OCI-LY3 (cell line): Measurements from ENCODE around the gene DAP.

ENCODE experiments used
- EZH2phosphoT487 ChIP-seq: fragments of 200-600 bp; shearing (Covaris generic); IDR thresholded peaks from 2 replicates; pipeline ENCODE4 v1.6.1; 2018; ENCODE audit warnings: antibody characterized with exemption, mixed run types, low read depth
- TF ChIP-seq, protein P1 (sequence below): fragments of 200-600, 300-600 bp; sonication (generic); IDR thresholded peaks from 2 replicates; pipeline ENCODE4 v1.5.1; 2014; ENCODE audit warnings: antibody characterized with exemption, low read length, low read depth

DNA sequence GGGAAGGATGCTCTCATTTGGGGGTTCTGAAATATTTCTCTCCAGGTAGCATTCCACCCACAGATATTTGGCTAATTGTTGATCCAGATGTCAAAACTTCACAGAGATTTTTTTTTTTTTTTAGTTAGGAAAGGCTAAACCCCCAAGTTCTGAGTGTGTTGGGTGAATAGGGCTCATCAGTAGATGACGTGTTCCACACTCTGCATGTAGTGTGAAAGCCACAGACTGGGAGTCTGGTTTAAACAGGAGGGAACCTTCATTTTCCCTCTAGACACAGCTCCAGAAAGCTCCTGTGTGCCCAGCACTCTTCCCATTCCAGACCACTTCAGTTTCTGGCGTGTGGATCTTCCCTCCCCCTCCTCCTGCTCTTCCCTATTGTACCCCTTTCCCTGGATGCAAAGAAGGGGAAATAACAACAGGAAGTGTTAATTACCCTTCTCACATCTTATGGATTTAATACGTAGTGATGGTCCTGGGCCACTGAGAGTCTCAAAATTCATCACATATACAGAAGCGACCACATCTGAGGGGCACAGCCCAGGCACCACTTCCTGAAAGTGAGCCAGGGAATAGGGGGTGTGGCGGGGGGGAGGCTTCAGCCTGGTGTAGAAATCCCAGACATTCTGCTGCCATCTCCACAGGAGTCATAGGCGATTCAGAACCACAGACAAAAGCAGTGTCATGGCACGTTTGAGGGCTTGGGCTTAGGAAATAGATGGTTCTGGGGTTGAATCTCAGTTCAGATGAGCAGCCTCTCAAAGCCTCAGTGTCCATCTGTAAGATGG is 65.1 kb downstream of the DAP start:
- TF ChIP-seq, protein P1, sequence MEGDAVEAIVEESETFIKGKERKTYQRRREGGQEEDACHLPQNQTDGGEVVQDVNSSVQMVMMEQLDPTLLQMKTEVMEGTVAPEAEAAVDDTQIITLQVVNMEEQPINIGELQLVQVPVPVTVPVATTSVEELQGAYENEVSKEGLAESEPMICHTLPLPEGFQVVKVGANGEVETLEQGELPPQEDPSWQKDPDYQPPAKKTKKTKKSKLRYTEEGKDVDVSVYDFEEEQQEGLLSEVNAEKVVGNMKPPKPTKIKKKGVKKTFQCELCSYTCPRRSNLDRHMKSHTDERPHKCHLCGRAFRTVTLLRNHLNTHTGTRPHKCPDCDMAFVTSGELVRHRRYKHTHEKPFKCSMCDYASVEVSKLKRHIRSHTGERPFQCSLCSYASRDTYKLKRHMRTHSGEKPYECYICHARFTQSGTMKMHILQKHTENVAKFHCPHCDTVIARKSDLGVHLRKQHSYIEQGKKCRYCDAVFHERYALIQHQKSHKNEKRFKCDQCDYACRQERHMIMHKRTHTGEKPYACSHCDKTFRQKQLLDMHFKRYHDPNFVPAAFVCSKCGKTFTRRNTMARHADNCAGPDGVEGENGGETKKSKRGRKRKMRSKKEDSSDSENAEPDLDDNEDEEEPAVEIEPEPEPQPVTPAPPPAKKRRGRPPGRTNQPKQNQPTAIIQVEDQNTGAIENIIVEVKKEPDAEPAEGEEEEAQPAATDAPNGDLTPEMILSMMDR: no peak
- no peak for TF ChIP-seq EZH2phosphoT487
